Keratinocyte (primary cell): ENCODE results near the gene GTF2H1. TPM values are rescaled to one million over a fixed set of nuclear protein-coding genes. Genes with fewer than 3 reads are reported as not detected.

ENCODE experiments used
- DNase-seq: peaks from one replicate; pipeline ENCODE4 v3.0.0-alpha.2; 2011; ENCODE audit warnings: low read depth, missing footprints, low spot score
- FAIRE-seq: peaks from 2 replicates; lab custom pipeline; 2011; peaks lifted over from hg19 to GRCh38; lab: Jason Lieb, UNC
- H2AFZ ChIP-seq: 2 replicates; pipeline ENCODE4 v1.6.0; 2012; ENCODE audit warnings: low read length, control low read depth, inconsistent platforms; ENCODE audit not compliant: control insufficient read depth
- H3K27ac ChIP-seq: 2 replicates; pipeline ENCODE4 v1.5.1; 2011; ENCODE audit warnings: low read length; ENCODE audit not compliant: control insufficient read depth, insufficient read depth
- H3K27me3 ChIP-seq: 3 replicates; pipeline ENCODE4 v1.6.0; 2011; ENCODE audit warnings: low read length; ENCODE audit not compliant: control insufficient read depth, insufficient read depth; ENCODE audit errors: extremely low read depth
- H3K36me3 ChIP-seq, 2 experiments: 2 replicates in 1 of 2; 3 replicates in 1 of 2; pipeline ENCODE4 v1.5.1; 2011; ENCODE audit warnings: low read length in 2 of 2, mild to moderate bottlenecking in 1 of 2; ENCODE audit not compliant: control insufficient read depth in 2 of 2, insufficient read depth in 2 of 2; ENCODE audit errors: extremely low read depth in 1 of 2
- H3K4me1 ChIP-seq: 3 replicates; pipeline ENCODE4 v1.5.1; 2011; ENCODE audit warnings: low read length; ENCODE audit not compliant: control insufficient read depth, insufficient read depth; ENCODE audit errors: extremely low read depth
- H3K4me2 ChIP-seq: 3 replicates; pipeline ENCODE4 v1.6.0; 2011; ENCODE audit warnings: low read depth, low read length; ENCODE audit not compliant: control insufficient read depth, insufficient read depth; ENCODE audit errors: extremely low read depth
- H3K4me3 ChIP-seq, 3 experiments: fragments of 200-600 bp in 1 of 3; sonication (generic) in 1 of 3; 2 replicates in 2 of 3; 3 replicates in 1 of 3; pipeline ENCODE4 v1.5.1; 2011 to 2016; ENCODE audit warnings: low read length in 3 of 3, mild to moderate bottlenecking in 3 of 3, control low read depth in 2 of 3, inconsistent platforms in 1 of 3, low read depth in 1 of 3, mixed read lengths in 1 of 3, mixed run types in 1 of 3, moderate library complexity in 1 of 3; ENCODE audit not compliant: control insufficient read depth in 2 of 3, insufficient read depth in 2 of 3; ENCODE audit errors: extremely low read depth in 1 of 3
- H3K79me2 ChIP-seq: 2 replicates; pipeline ENCODE4 v1.6.0; 2012; ENCODE audit warnings: low read length; ENCODE audit not compliant: control insufficient read depth, insufficient read depth
- H3K9ac ChIP-seq: 3 replicates; pipeline ENCODE4 v1.6.0; 2011; ENCODE audit warnings: low read length; ENCODE audit not compliant: control insufficient read depth, insufficient read depth; ENCODE audit errors: extremely low read depth
- H3K9me1 ChIP-seq: 3 replicates; pipeline ENCODE4 v1.6.0; 2011; ENCODE audit warnings: low read length; ENCODE audit not compliant: control insufficient read depth, insufficient read depth; ENCODE audit errors: extremely low read depth
- H3K9me3 ChIP-seq: 2 replicates; pipeline ENCODE4 v1.5.1; 2012; ENCODE audit warnings: low read depth, low read length; ENCODE audit not compliant: control insufficient read depth
- H4K20me1 ChIP-seq: 3 replicates; pipeline ENCODE4 v1.6.0; 2011; ENCODE audit warnings: low read length; ENCODE audit not compliant: control insufficient read depth, insufficient read depth; ENCODE audit errors: extremely low read depth
- EZH2 ChIP-seq: IDR thresholded peaks from one replicate; pipeline ENCODE4 v1.6.1; 2012; ENCODE audit warnings: inconsistent platforms, mild to moderate bottlenecking, low read length, moderate library complexity
- dilution Hi-C: fragments of 300-500 bp; cut with MboI; formaldehyde crosslinking; loops from one replicate; pipeline ENCODE4 v1.7.0; 2020; ENCODE audit warnings: low sequenced_read_pairs; ENCODE audit not compliant: extremely low pct_ligation_motif_present
- polyA plus RNA-seq, 5 experiments: library from polyadenylated mRNA; depleted of rRNA in 3 of 5; stranded (reverse) in 3 of 5; stranded (forward) in 1 of 5; unstranded in 1 of 5; fragments of >200 nt; gene quantifications; 1 replicate in 1 of 5; 2 replicates in 3 of 5; 3 replicates in 1 of 5; pipeline versions ENCODE4 v1.2.1 to v1.2.3, GENCODE V29; 2011 to 2012; ENCODE audit warnings: missing spikeins in 2 of 5, low read depth in 1 of 5, low replicate concordance in 1 of 5
- TF ChIP-seq, protein P1 (sequence below), 3 experiments: IDR thresholded peaks in 1 of 3; conservative IDR thresholded peaks in 1 of 3; optimal IDR thresholded peaks in 1 of 3; 2 replicates in 2 of 3; 3 replicates in 1 of 3; pipeline versions ENCODE3 to v1.5.1; 2011; ENCODE audit warnings: low read length in 3 of 3, mild to moderate bottlenecking in 3 of 3, moderate library complexity in 2 of 3, control low read depth in 1 of 3, inconsistent platforms in 1 of 3; ENCODE audit not compliant: insufficient read depth in 2 of 3; ENCODE audit errors: extremely low read depth in 1 of 3

GTF2H1 gene
- polyA plus RNA-seq, 1 donor (not counting 4 experiments of a cell fraction or from before 2014, with no cell fraction given) = 42.1 TPM

DNA sequence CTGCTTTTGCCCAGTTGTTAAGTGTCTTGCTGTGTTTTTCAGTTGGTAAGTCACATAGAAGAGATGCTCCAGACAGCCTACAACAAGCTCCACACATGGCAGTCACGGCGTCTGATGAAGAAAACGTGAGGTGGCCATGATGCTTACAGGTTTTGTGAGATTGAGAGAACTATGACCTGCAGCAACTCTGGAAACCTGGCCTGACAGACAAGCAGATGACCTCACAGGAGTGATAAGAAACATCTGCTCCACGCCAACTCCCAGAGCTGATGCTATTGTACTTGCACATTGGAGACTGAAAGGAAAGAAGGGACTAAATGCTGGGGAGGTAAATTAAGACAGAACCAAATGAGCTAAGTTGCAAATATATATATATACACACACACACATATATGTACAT lies 43.4 kb downstream of the GTF2H1 start:
- dilution Hi-C loops = no loop called here
- peaks cover 17 to 26% of the 10 kb centered on the region in 2 experiments for H3K36me3 ChIP-seq
- no peak for FAIRE-seq
- no peaks in the 10 kb centered on the region for H3K4me1 ChIP-seq
- no peaks in the 10 kb centered on the region for H3K9me1 ChIP-seq
- no peaks in the 10 kb centered on the region for H4K20me1 ChIP-seq
- H3K9ac ChIP-seq = no peak overlapping the region
- H3K27ac ChIP-seq = no peak overlapping the region
- no peak for DNase-seq
- no peak overlapping the region for H3K4me3 ChIP-seq
- no peak overlapping the region for H3K4me2 ChIP-seq
- H3K79me2 ChIP-seq = no peaks in the 10 kb centered on the region
- no peaks in the 10 kb centered on the region for H3K27me3 ChIP-seq
- TF ChIP-seq, protein P1, sequence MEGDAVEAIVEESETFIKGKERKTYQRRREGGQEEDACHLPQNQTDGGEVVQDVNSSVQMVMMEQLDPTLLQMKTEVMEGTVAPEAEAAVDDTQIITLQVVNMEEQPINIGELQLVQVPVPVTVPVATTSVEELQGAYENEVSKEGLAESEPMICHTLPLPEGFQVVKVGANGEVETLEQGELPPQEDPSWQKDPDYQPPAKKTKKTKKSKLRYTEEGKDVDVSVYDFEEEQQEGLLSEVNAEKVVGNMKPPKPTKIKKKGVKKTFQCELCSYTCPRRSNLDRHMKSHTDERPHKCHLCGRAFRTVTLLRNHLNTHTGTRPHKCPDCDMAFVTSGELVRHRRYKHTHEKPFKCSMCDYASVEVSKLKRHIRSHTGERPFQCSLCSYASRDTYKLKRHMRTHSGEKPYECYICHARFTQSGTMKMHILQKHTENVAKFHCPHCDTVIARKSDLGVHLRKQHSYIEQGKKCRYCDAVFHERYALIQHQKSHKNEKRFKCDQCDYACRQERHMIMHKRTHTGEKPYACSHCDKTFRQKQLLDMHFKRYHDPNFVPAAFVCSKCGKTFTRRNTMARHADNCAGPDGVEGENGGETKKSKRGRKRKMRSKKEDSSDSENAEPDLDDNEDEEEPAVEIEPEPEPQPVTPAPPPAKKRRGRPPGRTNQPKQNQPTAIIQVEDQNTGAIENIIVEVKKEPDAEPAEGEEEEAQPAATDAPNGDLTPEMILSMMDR (optimal IDR thresholded peaks at IDR 0.05 in 1 of 3, IDR thresholded peaks at IDR 0.05 in 1 of 3, conservative IDR thresholded peaks at IDR 0.05 in 1 of 3; ENCODE audit: extremely low read depth in 1 of 3, insufficient read depth in 2 of 3, low read length in 3 of 3) = no peak
- no peak for TF ChIP-seq EZH2
- H2AFZ ChIP-seq = no peak overlapping the region
- H3K9me3 ChIP-seq = no peaks in the 10 kb centered on the region

DNA sequence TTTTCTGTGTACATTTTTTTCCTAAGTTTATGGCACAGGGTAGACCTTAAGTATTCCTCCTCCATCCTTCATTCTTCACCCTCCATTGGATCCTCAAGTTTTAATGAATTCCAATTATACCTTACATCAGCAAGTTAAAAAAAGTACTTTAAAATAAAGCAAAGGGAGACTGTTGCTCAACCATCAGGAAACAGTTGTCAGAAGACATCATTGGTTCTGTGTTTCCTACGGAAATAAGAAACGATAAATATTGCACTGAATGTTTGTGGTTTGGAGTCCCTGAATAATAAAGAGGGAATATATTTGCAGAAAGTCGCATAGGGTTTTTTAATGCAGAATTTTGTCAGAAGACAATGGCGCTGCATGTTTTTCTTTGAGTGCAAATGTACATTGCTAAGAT lies 43.9 kb downstream of the GTF2H1 start:
- H3K9ac ChIP-seq = no peak overlapping the region
- H3K9me3 ChIP-seq = no peaks in the 10 kb centered on the region
- no peaks in the 10 kb centered on the region for H3K4me1 ChIP-seq
- FAIRE-seq = no peak
- H3K4me2 ChIP-seq = no peak overlapping the region
- dilution Hi-C loops = no loop called here
- H3K79me2 ChIP-seq = no peaks in the 10 kb centered on the region
- no peaks in the 10 kb centered on the region for H3K9me1 ChIP-seq
- no peak for TF ChIP-seq EZH2
- TF ChIP-seq, protein P1 (optimal IDR thresholded peaks at IDR 0.05 in 1 of 3, IDR thresholded peaks at IDR 0.05 in 1 of 3, conservative IDR thresholded peaks at IDR 0.05 in 1 of 3; ENCODE audit: extremely low read depth in 1 of 3, insufficient read depth in 2 of 3, low read length in 3 of 3) = no peak
- H3K27me3 ChIP-seq = no peaks in the 10 kb centered on the region
- H4K20me1 ChIP-seq = no peaks in the 10 kb centered on the region
- no peak overlapping the region for H3K4me3 ChIP-seq
- H3K27ac ChIP-seq = no peak overlapping the region
- H2AFZ ChIP-seq = no peak overlapping the region
- no peak for DNase-seq
- peaks cover 17 to 20% of the 10 kb centered on the region in 2 experiments for H3K36me3 ChIP-seq
